Measurements from ENCODE around the gene EPS8L2.

DNA sequence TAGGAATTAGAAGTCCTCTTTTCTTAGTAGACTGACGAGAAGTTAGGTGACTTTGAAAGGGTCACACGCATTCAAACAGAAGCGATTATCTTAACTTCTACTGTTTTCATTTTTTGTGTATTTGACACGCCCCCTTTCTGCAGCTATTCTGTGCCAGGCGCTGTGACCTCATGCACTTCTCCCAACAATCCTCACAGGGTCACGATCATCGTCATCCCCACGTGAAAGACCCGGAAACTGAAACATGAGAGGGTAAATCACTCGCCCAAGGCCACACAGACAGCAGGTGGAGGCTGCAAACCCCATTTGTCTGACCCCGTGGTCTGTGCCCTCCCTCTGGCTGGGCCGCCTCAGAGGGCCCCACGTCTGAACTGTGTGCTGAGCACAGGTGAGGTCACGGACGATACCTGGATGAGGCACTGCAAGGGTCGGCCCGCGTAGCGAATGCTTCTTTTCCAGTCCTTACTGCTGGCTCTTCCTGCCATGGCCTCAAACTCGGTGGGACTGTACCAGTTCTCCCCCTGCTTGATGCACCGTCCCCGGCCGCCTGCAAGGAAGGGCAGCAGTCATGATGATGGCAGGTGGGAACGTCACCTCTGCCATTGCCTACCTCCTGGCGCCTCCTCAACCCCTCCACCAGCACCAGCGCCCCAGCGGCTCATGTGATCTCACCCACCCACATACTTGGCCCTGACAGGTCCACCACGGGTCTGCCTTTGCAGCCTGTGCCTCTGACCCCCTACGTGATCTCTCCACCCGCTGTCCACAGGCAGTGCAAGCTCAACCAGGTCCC, 19.4 kb upstream of the EPS8L2 start:
- TF ChIP-seq EZH2 (IDR thresholded peaks at IDR 0.05; ENCODE audit: borderline replicate concordance): no peak
- TF ChIP-seq, protein P1, sequence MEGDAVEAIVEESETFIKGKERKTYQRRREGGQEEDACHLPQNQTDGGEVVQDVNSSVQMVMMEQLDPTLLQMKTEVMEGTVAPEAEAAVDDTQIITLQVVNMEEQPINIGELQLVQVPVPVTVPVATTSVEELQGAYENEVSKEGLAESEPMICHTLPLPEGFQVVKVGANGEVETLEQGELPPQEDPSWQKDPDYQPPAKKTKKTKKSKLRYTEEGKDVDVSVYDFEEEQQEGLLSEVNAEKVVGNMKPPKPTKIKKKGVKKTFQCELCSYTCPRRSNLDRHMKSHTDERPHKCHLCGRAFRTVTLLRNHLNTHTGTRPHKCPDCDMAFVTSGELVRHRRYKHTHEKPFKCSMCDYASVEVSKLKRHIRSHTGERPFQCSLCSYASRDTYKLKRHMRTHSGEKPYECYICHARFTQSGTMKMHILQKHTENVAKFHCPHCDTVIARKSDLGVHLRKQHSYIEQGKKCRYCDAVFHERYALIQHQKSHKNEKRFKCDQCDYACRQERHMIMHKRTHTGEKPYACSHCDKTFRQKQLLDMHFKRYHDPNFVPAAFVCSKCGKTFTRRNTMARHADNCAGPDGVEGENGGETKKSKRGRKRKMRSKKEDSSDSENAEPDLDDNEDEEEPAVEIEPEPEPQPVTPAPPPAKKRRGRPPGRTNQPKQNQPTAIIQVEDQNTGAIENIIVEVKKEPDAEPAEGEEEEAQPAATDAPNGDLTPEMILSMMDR (IDR thresholded peaks at IDR 0.05; ENCODE audit: poor library complexity): no peak

Measured in hepatocyte (in vitro differentiated cells).